HG03342 (cell line): ENCODE measurements around the gene BRINP3.
"Not testable (repeated sequence)": the region's sequence is repeated elsewhere in the genome, so short reads cannot be mapped to it uniquely, and the experiment has no call there.

Source experiments
- ATAC-seq: cut with Tn5 transposase; IDR thresholded peaks from one replicate; pipeline ENCODE4 v1.9.1; 2021; ENCODE audit warnings: mild to moderate bottlenecking, moderate library complexity; ENCODE audit not compliant: unreplicated experiment

Gene BRINP3

GRCh38 chr1:190126728-190127127 is 350.9 kb downstream of the BRINP3 start:
- ATAC-seq: no peak

GRCh38 chr1:190124068-190124467 is 353.6 kb downstream of the BRINP3 start:
- ATAC-seq: no peak

- ATAC-seq: not testable (repeated sequence)
These were observed 357.1 kb downstream of the BRINP3 start for GRCh38 chr1:190120564-190120963.

DNA sequence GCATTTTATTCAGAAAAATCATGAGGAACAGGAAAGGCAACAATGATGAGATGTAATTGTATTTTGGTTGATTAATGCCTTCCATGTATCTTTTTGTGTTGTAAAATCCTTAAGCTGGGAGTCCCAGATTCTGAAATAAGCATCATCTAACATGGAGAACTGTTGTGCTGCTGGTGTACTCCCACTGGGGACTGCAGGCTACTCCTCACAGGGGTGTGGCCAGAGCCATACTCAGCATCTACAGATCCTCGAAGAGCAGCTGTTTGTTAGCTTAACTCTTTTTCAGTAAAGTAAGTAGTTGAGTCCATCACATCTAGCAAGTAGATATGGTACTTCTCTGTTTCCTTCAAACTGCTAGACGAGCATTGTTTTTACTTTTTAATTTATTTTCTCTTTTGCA is 358.0 kb downstream of the BRINP3 start:
- ATAC-seq: no peak

DNA sequence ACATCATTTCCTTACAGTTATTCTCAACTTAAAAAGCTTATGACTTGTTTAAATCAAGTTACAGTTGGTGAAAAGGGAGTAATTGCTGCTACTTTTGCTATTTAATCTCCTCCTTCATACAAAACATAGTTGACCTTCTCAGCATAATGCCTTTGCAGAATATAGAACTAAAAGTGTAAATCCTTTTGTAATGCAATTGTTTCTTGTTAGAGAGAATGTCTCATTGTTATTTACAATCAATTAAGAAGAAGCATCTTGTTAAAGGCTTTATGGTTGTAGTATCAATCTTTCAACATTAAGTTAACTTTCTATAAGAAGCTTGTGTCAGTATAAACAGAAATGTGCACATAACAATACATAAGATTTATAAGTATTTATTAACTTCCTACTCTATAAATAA is 360.7 kb downstream of the BRINP3 start:
- no peak for ATAC-seq

DNA sequence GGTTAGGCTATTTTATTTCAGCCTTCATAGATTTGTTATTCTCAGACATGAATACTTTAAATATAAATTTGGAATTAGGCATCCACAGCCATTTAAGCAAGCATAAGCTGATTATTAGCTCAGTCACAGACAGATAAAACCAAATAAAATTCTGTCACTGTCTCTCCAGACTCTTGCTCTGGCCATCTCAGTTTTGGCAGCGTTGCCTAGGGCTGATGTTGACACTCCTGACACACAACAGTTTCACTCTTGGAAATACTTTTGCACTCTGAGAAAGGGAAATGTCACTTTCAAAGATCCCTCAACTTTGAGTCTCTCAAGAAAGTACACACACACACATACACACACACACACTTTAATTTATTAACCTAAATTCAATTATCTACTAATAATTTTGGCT is 372.7 kb downstream of the BRINP3 start:
- ATAC-seq: no peak

DNA sequence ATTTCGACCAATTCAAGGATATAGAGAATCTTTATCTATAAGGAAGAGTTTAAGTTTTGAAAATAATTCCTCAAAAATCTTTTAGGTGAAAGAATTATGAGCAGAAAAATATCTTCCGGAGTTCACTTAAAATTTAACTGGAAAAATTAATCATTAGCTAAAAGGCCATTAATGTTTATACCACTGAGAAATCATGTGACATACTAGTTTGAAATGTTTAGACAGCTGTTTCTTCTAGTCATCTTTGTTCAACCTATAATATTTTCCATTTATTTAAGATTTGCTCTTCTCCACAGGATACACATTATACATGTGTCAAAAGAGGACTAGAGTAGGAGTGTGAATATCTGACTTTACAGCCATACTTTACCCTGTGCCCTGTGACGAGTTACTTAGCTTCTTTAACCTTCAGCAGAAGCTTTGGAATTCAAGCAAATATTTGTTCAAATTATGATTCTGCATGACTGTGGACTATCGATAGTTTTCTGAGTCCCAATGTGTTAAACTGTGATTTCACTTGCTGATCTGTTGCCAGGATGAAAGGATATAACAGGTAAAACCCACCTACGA is 374.8 kb downstream of the BRINP3 start:
- ATAC-seq: no peak

- ATAC-seq: no peak
These were observed 375.9 kb downstream of the BRINP3 start for GRCh38 chr1:190101756-190102155.

GRCh38 chr1:190098756-190099155 is 378.9 kb downstream of the BRINP3 start:
- ATAC-seq: no peak

- no peak for ATAC-seq
These were observed 379.6 kb downstream of the BRINP3 start for GRCh38 chr1:190098107-190098506.

DNA sequence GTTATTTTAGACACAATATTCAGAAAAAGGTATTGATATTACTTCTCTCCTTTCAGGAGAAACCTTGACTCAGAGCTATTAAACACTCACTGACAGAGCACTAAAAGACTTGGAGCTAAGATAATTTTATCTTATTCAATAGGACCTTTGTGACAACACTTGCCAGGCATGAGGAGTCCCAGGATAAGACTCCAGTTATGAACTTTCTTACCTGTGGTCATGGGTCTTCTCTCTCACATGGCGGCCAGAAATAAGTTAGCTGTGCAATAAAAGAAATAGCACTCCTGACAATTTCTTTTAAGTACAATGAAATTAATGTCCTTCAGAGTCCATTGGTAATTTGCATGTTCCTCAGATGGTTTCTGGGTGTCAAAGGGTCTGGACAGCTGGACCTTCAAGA is 382.1 kb downstream of the BRINP3 start:
- ATAC-seq: no peak

DNA sequence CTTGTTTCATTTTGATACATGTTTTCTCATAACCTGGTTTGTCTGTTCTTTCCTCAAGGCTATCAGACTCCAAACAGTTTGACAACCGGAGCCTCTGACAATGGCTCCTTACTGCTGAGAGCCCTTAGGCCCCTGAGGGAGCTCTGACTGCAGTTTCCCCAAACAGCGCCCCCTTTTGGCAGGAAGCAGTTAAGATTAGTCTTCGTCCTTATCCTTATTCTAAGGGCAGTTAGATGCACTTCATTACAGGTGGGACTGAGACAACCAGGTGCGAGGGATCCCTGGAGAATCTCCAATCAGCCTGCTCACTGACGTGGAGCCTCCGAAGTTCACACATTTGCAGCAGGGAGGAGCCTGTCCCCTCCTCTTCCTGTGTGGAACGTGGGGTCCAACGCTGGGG is 393.1 kb downstream of the BRINP3 start:
- ATAC-seq: no peak

GRCh38 chr1:190068304-190068703 is 409.4 kb downstream of the BRINP3 start:
- ATAC-seq: no peak

GRCh38 chr1:190067592-190067991 is 410.1 kb downstream of the BRINP3 start:
- no peak for ATAC-seq

DNA sequence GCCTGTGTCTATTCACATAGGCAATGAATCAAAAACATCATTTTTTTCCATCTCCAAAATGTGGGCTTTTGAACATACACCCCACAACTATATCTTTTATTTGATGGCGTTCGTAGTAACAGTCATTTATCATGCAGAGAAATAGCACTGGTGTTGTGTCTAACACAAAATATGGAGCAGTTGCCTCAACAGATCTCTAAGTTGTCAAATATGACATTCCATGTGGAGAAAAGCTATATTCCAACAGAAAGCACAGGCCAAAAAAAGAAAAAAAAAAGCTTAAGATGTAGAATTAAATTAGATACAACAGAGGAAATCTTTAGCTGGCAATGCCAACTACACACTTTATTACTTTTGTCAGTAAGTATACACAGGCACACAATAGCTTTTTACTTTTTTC is 411.7 kb downstream of the BRINP3 start:
- ATAC-seq: no peak

GRCh38 chr1:190049314-190049713 is 428.4 kb downstream of the BRINP3 start:
- ATAC-seq: no peak
